ENCODE data around the gene RNF39.

RNF39 gene

GRCh38 chr6:30100154-30100553, 24.6 kb upstream of the RNF39 start:
- intact Hi-C loops (cut with DNase I), result no loop called here
- no peak for DNase-seq

GRCh38 chr6:30097902-30098768, 22.6 kb upstream of the RNF39 start:
- DNase-seq, result no peak
- intact Hi-C loops (cut with DNase I), result no loop called here

DNA sequence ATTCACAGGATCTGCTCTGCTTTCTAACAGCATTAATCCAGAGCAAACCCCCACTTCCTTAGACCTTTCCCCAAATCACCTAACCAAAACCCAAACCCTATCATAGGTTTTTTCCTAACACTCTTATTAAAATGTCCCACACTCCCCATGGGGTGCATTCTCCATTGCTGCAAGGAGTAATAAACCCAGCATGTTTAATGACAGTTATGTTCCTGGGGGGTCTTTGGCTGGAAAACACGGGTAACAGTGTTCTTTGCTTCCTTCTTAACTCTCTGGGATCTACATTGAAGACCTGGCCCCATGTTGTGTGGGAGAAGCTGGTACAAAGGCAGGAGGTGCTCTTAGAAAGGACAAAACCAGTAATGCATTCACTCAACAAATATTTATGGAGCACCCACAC, 21.3 kb upstream of the RNF39 start:
- intact Hi-C loops (cut with DNase I), result no loop called here
- no peak for DNase-seq

GRCh38 chr6:30093951-30094661, 18.5 kb upstream of the RNF39 start:
- intact Hi-C loops (cut with DNase I), result no loop called here

GRCh38 chr6:30092852-30093543, 17.4 kb upstream of the RNF39 start:
- intact Hi-C loops (cut with DNase I), result no loop called here
- no peak for DNase-seq

More at GRCh38 chr6:30093951-30094661, 18.5 kb upstream of the RNF39 start:
- DNase-seq, result no peak

GRCh38 chr6:30091577-30092381, 16.2 kb upstream of the RNF39 start:
- DNase-seq, result no peak
- intact Hi-C loops (cut with DNase I), result no loop called here

- DNase-seq, result no peak
- intact Hi-C loops (cut with DNase I), result no loop called here
Observed at GRCh38 chr6:30087876-30088275, 12.3 kb upstream of the RNF39 start.

DNA sequence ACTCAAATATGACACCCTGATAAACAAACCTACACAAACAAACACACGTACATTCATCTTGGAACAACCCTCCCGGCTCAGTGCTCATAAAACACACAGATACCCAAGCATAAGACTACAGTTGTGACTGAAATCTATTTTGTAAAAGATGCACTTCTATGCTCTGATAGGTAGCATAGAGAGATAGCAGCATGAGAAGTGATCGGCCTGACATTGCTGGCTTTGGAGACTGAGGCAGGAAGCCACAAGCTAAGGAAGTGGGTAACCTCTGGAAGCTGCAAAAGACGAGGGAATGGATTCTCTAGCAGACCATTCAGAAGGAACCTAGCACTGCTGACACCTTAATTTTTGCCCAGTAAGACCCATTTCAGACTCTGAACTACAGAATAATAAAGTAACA, 1.6 kb upstream of the RNF39 start:
- DNase-seq, result no peak
- intact Hi-C loops (cut with DNase I), result no loop called here

GRCh38 chr6:30075790-30076732, 492 bp upstream of the RNF39 start:
- intact Hi-C loops (cut with DNase I), result no loop called here
- DNase-seq, result peak in 1 of 42 donors; percentile 44

GRCh38 chr6:30074331-30075093, 1.1 kb downstream of the RNF39 start:
- intact Hi-C loops (cut with DNase I), result no loop called here
- no peak for DNase-seq

DNA sequence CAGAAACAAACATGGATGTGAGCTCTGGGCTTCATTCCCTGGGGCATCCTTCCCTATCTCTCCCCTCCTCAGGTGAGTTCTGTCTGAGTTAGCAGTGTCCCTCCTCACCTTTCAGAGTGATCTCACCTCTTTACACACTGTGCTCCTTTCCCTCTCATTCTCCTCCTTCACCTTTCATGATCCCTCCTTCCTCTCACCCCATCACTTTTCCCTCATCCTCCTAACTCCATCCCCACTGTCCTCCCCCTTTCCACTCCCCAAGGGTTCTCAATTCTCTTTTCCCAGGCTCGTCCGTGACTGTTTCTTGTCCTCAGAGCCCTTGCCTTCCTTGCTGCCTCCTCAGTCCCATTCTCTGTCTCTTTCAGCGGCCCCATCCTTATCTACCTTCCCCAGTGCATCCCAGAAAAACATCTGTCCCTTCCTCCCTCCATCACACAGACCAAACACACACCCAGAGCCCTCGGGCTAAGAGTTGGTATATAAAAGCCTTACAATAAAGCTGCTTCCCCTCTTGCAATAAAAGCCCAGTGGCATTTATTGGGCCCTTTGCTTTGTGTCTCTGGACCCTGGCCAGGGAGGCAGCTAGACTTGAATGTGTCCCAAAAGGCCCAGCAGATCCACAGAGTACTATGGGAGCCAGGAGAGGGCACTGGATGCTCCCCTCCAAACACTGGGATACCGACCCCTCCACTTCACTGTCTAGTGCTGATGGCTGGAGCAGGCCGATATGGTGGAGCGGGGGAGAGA, 1.9 kb downstream of the RNF39 start:
- intact Hi-C loops (cut with DNase I), result no loop called here
- no peak for DNase-seq

GRCh38 chr6:30071858-30072257, 3.7 kb downstream of the RNF39 start:
- intact Hi-C loops (cut with DNase I), result no loop called here
- DNase-seq, result no peak

DNA sequence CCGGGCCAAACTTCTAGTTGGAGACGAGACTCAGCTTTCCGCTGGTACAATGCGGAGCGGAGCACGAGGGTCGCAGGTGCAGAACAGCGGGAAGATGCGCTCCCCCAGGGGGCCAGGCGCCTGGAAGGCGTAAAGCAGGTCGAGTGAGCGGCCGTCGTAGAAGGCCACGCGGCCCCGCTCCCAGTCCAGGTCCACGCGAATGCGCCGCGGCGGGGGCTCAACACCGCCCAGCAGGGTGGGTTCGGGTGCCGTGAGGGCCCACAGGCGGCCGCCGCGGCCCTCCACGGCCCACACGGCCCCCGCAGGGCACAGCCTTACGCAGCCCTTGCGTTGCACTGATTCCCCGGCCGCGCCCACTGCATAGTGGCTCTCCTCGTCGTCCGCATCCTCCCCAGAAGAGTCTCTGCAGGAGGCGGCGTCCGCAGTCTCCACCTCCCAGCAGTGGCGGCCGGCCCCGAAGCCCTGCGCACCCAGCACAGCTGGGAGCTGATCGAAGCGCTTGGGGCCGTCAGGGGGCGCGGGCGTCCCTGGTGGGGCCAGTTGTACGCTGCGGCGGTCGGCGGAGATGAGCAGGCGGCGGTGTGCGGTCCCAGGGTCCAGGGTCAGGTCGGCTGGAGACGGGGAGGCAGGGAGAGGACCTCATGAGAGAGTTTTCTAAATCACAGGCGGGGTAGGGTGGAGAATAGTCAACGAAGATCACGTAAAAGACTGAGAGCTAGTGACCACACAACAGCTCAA, 4.3 kb downstream of the RNF39 start:
- peak in 2 of 42 donors; percentile 7 to 41 for DNase-seq
- intact Hi-C loops (cut with DNase I), result no loop called here

DNA sequence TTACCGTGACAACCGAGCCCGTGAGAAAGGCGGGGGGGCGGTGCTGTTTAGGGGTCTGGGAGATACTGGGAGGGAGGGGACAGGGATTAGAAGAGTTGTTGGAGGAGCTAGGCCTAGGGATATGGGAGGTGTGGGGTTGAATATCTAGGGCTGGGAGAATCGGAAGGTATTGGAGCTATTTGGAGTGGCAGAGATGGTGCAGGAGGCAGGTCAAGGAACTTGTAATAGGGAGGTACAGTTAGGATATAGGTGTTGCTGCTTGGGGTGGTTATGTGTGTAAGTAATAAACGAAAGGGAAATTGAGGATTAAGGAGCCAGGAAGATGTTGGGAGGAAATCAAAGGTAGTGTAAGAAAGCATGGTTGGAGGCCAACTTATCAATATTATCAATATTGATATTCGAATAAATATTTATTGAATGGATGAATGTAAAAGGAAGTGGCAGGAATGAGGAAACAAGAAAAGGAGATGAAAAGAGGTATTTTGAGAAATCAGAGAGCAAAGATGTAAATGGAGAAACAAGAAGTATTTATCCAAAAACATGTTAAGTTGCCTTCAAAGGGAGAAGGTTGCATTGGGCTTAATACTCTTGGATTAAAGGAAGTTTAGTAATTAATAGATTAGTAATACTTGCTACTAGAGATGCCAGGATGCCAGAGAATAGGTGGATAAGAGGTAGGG, 8.0 kb downstream of the RNF39 start:
- intact Hi-C loops (cut with DNase I), result no loop called here
- peak in 1 of 42 donors; percentile 87 for DNase-seq
